GM12878 (cell line): ENCODE data around the gene PNRC1. TPM values are rescaled to one million over a fixed set of nuclear protein-coding genes. Genes with fewer than 3 reads are reported as not detected.

Experiments used
- BHLHE40 ChIP-seq, 2 experiments: fragments of 450-650 bp in 1 of 2; IDR thresholded peaks; 2 replicates each; pipeline ENCODE4 v1.6.1; 2011 to 2017; ENCODE audit warnings: low read depth in 2 of 2, borderline replicate concordance in 1 of 2, improper control_type of control experiment in 1 of 2, low read length in 1 of 2, mild to moderate bottlenecking in 1 of 2
- BMI1 ChIP-seq: fragments of 450-650 bp; IDR thresholded peaks from 2 replicates; pipeline ENCODE4 v1.6.1; 2016; ENCODE audit warnings: mild to moderate bottlenecking, moderate library complexity, borderline replicate concordance
- FOS ChIP-seq: IDR thresholded peaks from 3 replicates; pipeline ENCODE4 v1.6.1; 2011; ENCODE audit warnings: borderline replicate concordance; ENCODE audit not compliant: insufficient read length; ENCODE audit errors: extremely low read depth
- FOXM1 ChIP-seq: IDR thresholded peaks from 2 replicates; pipeline ENCODE4 v1.6.1; 2012; ENCODE audit warnings: low read depth, mild to moderate bottlenecking, inconsistent platforms, low read length, moderate library complexity
- GATAD2B ChIP-seq: fragments of 450-650 bp; conservative IDR thresholded peaks from 2 replicates; pipeline ENCODE4 v1.6.1; 2017; ENCODE audit warnings: low read depth, mild to moderate bottlenecking, moderate library complexity
- KAT2A ChIP-seq: conservative IDR thresholded peaks from 2 replicates; pipeline ENCODE4 v1.6.1; 2011; ENCODE audit warnings: low read depth, low read length; ENCODE audit not compliant: control insufficient read depth
- MTA2 ChIP-seq: fragments of 450-650 bp; IDR thresholded peaks from 2 replicates; pipeline ENCODE4 v1.6.1; 2016; ENCODE audit warnings: low read depth, mild to moderate bottlenecking, moderate library complexity
- MYB ChIP-seq: fragments of 150-350 bp; IDR thresholded peaks from 2 replicates; pipeline ENCODE4 v1.6.1; 2014; ENCODE audit warnings: mild to moderate bottlenecking, low read depth, low read length, borderline replicate concordance
- MYC ChIP-seq: IDR thresholded peaks from 2 replicates; pipeline ENCODE4 v1.6.1; 2011; ENCODE audit warnings: mild to moderate bottlenecking, low read length, moderate library complexity, inconsistent platforms; ENCODE audit not compliant: insufficient read depth, insufficient replicate concordance, insufficient read length, severe bottlenecking
- NBN ChIP-seq: fragments of 450-650 bp; IDR thresholded peaks from 2 replicates; pipeline ENCODE4 v1.6.1; 2016
- NR2C1 ChIP-seq: fragments of 450-650 bp; IDR thresholded peaks from 2 replicates; pipeline ENCODE4 v1.6.1; 2017; ENCODE audit warnings: antibody characterized with exemption, mild to moderate bottlenecking, moderate library complexity
- RAD51 ChIP-seq: fragments of 450-650 bp; IDR thresholded peaks from 2 replicates; pipeline ENCODE4 v1.6.1; 2016; ENCODE audit warnings: moderate library complexity, mild to moderate bottlenecking, inconsistent platforms
- RBBP5 ChIP-seq: fragments of 200-600 bp; sonication (generic); conservative IDR thresholded peaks from 2 replicates; pipeline ENCODE4 v1.6.1; 2016
- SIN3A ChIP-seq: IDR thresholded peaks from 2 replicates; pipeline ENCODE4 v1.6.1; 2012; ENCODE audit warnings: low read depth, low read length, improper control_type of control experiment
- SRF ChIP-seq, 2 experiments: IDR thresholded peaks; 2 replicates each; pipeline ENCODE4 v1.6.1; 2011; ENCODE audit warnings: low read depth in 2 of 2, low read length in 2 of 2, mild to moderate bottlenecking in 1 of 2, moderate library complexity in 1 of 2
- TCF7 ChIP-seq: IDR thresholded peaks from 2 replicates; pipeline ENCODE4 v1.6.1; 2014; ENCODE audit warnings: antibody characterized with exemption, borderline replicate concordance
- WRNIP1 ChIP-seq: IDR thresholded peaks from 2 replicates; pipeline ENCODE4 v1.6.1; 2011; ENCODE audit warnings: low read depth, low read length, improper control_type of control experiment, borderline replicate concordance
- ZNF24 ChIP-seq: fragments of 450-650 bp; IDR thresholded peaks from 2 replicates; pipeline ENCODE4 v1.6.1; 2017; ENCODE audit warnings: antibody characterized with exemption, mild to moderate bottlenecking
- polyA plus RNA-seq, 11 experiments: library from polyadenylated mRNA; depleted of rRNA in 4 of 11; unstranded in 6 of 11; stranded (reverse) in 5 of 11; fragments of >200 nt; fragmentation: Nextera tagmentation in 4 of 11; fragmentation: Illumina TruSeq in 1 of 11; extraction: Ambion mirVana in 4 of 11; extraction: Trizol in 1 of 11; gene quantifications; 1 replicate in 1 of 11; 2 replicates in 10 of 11; pipeline versions ENCODE4 v1.2.1 to v1.2.3, GENCODE V29; 2011 to 2016; ENCODE audit warnings: inconsistent platforms in 2 of 11, missing spikeins in 2 of 11, low read depth in 1 of 11
- total RNA-seq, 4 experiments: library from RNA; depleted of rRNA in 3 of 4; stranded (reverse); fragments of >200 nt in 3 of 4; fragmentation: Illumina TruSeq in 1 of 4; extraction: Trizol in 1 of 4; gene quantifications; 2 replicates each; pipeline versions ENCODE4 v1.2.1 to v1.2.3, GENCODE V29; 2013 to 2021
- TF ChIP-seq, protein P1 (sequence below): IDR thresholded peaks from 2 replicates; pipeline ENCODE4 v1.6.1; 2011; ENCODE audit warnings: borderline replicate concordance, low read depth, mild to moderate bottlenecking, moderate library complexity, low read length; ENCODE audit not compliant: insufficient read depth, poor library complexity, severe bottlenecking
- TF ChIP-seq, protein P2 (sequence below): IDR thresholded peaks from 2 replicates; pipeline ENCODE4 v1.6.1; 2011; ENCODE audit warnings: low read depth, mild to moderate bottlenecking, low read length, moderate library complexity, borderline replicate concordance; ENCODE audit errors: extremely low read depth
- TF ChIP-seq, protein P3 (sequence below): IDR thresholded peaks from 2 replicates; pipeline ENCODE4 v1.6.1; 2011; ENCODE audit warnings: low read depth, low read length, improper control_type of control experiment, borderline replicate concordance
- TF ChIP-seq, protein P4 (sequence below): fragments of 450-650 bp; IDR thresholded peaks from 2 replicates; pipeline ENCODE4 v1.6.1; 2017; ENCODE audit warnings: borderline replicate concordance

Gene PNRC1
- total and polyA plus RNA-seq, 10 of the 15 experiments (the other 5 are each of a cell fraction or from before 2014, with no cell fraction given) = 7.6 to 66.0 (median 33.1) TPM

DNA sequence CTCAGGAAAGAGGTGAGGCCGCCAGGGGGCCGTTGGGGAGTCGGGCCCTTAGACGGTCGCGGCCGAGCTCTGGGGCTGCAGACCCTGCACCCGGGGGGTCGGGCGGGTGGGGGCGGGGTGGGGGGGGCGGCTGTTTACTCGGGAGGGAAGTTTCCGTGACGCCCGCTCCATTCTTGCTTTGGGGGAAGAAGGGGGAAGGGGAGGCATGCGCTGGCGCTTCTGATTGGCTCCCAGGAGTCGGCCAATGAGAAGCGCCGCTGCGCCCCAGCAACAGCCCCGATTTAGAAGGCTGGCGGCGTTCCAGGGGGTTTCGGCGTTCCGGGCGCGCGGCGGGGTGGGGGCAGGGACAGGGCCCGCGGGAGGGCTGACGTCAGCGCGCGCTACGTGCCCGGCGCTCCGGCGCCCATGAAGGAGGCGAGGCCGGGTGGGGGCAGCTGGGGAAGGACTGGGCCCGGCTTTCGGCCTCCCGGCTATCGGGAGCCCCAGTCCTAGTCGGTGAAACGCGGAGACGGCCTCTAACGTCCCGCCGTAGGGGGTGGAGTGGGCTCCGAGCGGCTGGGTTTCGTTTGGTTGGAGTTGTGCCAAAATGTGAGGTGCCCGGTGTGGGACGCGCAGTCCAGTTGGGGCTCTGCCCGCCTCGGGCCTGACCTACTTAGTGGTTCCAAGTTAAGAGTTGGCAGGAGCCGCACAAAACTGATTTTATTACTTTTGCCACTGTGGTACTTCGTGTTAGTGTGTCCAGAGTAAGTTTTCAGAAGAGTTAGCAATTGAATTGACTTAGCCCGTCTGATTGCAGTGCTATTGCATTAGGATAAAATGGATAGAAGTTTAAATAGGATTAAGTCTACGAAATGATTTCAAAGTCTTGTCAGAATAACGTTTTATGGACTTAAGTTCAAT lies 1.1 kb downstream of the PNRC1 start (continued):
- TF ChIP-seq KAT2A = no peak
- peak; percentile 77 for TF ChIP-seq NBN
- TF ChIP-seq BMI1 = no peak
- peak; percentile 47; the same call in 1 of the 2 replicates for TF ChIP-seq MYB
- TF ChIP-seq MTA2 = no peak
- peak; percentile 22; the same call in 1 of the 2 replicates for TF ChIP-seq ZNF24
- no peak for TF ChIP-seq TCF7
- no peak for TF ChIP-seq RBBP5
- TF ChIP-seq, protein P1, sequence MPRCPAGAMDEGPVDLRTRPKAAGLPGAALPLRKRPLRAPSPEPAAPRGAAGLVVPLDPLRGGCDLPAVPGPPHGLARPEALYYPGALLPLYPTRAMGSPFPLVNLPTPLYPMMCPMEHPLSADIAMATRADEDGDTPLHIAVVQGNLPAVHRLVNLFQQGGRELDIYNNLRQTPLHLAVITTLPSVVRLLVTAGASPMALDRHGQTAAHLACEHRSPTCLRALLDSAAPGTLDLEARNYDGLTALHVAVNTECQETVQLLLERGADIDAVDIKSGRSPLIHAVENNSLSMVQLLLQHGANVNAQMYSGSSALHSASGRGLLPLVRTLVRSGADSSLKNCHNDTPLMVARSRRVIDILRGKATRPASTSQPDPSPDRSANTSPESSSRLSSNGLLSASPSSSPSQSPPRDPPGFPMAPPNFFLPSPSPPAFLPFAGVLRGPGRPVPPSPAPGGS = peak; percentile 62
- peak; percentile 98 for TF ChIP-seq WRNIP1
- TF ChIP-seq GATAD2B = peak; percentile 42
- peak; percentile 16 for TF ChIP-seq FOS
- TF ChIP-seq, protein P2, sequence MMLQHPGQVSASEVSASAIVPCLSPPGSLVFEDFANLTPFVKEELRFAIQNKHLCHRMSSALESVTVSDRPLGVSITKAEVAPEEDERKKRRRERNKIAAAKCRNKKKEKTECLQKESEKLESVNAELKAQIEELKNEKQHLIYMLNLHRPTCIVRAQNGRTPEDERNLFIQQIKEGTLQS = no peak
- TF ChIP-seq FOXM1 = peak; percentile 77
- TF ChIP-seq, protein P3, sequence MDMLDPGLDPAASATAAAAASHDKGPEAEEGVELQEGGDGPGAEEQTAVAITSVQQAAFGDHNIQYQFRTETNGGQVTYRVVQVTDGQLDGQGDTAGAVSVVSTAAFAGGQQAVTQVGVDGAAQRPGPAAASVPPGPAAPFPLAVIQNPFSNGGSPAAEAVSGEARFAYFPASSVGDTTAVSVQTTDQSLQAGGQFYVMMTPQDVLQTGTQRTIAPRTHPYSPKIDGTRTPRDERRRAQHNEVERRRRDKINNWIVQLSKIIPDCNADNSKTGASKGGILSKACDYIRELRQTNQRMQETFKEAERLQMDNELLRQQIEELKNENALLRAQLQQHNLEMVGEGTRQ = no peak
- peak; percentile 82; the same call in 1 of the 2 replicates for TF ChIP-seq SIN3A
- no peak for TF ChIP-seq MYC
- TF ChIP-seq SRF (IDR thresholded peaks at IDR 0.05; ENCODE audit: low read depth in 2 of 2, low read length in 2 of 2) = 0 out of 4 replicates have a peak, but pooled peaks of 1 of the 2 experiments have one; percentile 4
- TF ChIP-seq BHLHE40 (IDR thresholded peaks at IDR 0.05; ENCODE audit: borderline replicate concordance in 1 of 2, low read depth in 2 of 2, low read length in 1 of 2) = peak; percentile 57 to 75; a peak in 3 of 4 replicates
- no peak for TF ChIP-seq NR2C1
- TF ChIP-seq RAD51 = no peak
- TF ChIP-seq, protein P4, sequence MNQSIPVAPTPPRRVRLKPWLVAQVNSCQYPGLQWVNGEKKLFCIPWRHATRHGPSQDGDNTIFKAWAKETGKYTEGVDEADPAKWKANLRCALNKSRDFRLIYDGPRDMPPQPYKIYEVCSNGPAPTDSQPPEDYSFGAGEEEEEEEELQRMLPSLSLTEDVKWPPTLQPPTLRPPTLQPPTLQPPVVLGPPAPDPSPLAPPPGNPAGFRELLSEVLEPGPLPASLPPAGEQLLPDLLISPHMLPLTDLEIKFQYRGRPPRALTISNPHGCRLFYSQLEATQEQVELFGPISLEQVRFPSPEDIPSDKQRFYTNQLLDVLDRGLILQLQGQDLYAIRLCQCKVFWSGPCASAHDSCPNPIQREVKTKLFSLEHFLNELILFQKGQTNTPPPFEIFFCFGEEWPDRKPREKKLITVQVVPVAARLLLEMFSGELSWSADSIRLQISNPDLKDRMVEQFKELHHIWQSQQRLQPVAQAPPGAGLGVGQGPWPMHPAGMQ = no peak
